TTC549 (cell line): ENCODE data around the gene ZDHHC22.

Experiments
- FAIRE-seq: peaks from 2 replicates; lab custom pipeline; 2012; peaks lifted over from hg19 to GRCh38; lab: Jason Lieb, UNC

ZDHHC22 gene

DNA sequence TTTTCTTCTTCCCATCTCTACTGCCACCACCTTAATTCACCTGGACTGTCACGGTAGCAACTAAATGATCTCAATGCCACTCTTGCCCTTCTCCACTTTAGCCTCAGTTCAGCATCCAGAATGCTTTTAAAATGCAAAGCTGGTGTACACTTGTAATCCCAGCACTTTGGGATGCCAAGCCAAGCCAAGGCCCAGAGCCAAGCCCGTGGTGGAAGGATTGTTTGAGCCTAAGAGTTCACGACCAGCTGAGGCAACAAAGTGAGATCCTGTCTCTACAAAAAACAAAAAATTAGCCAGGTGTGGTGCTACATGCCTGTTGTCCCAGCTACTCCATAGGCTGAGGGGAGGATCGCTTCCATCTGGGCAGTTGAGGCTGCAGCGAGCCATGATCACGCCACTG lies 37.6 kb downstream of the ZDHHC22 start:
- FAIRE-seq: no peak

DNA sequence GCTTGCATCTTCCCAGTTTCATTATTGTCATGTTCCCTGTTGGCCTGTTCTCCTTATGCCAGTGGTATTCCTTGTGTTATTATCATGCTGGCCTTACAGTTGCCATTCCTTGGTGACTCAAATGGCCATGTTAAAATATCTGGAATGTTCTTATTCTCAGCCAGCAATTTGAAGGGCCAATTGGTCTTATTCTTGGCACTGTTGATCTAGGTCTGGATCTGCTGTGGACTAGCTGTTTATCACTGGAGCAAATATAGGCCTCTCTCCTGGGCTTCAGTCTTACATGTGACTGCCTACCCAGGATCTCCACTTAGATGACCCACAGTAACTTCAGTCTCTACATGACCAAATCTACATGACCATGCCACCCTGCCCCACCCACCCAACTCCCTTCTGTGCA lies 38.1 kb downstream of the ZDHHC22 start:
- no peak for FAIRE-seq

DNA sequence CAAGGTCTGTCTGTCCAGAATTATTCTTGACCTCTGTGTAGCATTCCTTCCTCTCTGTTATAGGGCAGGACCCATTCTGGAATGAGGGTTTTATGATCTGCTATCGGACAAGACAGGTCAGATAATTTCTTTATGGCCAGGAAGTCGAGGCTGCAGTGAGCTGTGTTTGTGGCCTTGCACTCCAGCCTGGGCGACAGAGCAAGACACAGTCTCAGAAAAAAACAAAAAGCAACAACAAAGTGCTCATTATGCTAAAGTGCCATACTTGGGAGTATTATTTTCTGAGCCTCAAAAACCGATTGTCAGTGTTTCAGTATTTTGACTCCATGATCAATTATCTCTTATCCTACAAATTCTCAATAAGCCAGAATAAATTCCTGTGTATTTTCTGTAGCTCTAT lies 39.4 kb downstream of the ZDHHC22 start:
- no peak for FAIRE-seq

DNA sequence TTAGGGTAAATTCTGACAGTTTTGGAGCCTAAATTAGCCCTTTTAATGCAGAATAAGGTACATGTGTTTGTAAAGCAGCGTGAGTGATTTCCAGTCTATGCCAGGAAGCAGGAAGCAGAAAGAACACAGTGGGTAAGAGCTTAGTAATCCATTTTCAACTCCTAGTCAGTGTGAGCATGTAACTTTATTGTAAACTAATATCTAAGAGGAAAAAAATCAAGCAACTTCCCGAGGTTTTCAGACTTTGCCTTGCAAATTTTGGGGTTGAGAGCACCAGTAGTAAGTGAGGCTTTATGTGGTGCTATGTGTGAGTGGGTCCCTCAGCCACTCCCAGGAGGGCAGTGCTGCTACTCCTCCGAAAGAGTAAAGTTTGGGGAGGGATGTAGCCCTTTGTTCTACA lies 40.6 kb downstream of the ZDHHC22 start:
- no peak for FAIRE-seq

DNA sequence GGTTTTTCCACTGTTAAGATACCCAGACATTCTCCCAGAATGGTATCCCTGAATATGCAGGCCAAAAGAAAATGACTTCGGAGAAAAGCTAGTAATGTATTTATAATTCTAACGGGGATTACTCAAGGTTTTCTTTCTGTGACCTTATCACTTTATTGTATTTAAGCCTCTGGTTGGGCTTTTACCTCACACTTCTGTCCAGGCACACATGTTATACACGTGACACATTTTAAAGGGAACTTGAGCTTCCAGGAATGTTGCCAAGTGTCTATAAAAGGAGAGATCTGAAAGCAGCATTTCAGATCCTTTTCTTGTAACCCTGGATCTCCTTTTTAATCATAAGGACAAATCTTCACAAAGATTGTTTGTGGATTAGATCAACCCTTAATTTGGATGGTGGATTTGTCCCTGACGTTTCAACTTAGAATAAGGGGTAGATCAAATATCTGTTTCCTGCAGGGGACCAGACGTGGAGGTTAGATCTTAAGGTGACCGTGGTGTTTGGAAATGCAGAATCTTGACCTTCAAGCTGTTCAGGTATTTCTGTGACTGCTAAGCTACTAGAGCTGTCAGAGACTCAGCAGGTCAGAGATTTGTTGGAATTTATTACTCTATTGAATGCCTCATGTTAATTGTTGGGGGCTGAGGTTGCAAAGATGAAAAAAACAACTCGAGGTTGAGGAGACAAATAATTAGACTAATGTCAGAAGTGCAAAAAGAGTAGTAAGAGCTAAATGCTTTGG lies 42.0 kb downstream of the ZDHHC22 start:
- FAIRE-seq: no peak

DNA sequence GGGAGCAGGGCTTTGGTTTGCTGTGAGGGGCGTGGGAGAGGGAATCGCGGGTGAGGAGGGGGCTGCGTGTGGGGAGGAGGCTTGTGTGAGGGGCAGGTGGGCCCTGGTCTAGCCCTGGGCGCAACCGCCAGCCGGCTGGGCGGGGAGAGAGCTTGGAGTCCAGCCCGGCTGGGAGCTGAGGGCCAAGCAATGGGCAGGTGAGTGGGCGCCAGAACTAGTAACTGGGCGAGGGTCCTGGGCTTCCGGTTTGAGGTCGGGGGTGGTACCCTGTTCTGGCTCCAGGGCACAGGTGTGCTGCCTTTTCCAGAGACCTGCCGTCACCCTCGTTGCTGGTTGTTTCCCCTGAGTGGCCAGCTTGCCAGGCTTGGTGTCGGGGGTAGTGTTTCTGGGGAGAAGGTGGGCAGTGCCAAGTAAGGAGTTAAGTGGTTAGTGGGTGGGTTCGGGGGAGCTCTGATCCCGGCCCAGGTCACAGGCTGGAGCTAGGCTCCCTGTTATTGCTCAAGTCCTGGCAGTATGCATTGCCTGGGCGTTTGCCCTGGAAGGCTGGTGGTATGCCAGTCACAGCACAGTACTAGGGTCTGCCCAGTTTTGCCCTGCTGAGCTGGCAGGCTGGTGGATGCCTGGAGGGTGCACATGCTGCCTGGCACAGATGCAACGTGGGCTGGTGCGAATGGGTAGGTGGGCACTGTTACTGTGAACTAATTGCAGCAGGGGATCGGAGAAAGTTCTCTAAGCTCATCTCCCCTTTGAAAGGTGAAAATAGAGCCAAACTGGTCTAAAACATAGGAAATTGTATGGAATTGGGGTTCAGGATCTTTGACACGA lies 42.9 kb downstream of the ZDHHC22 start:
- no peak for FAIRE-seq

DNA sequence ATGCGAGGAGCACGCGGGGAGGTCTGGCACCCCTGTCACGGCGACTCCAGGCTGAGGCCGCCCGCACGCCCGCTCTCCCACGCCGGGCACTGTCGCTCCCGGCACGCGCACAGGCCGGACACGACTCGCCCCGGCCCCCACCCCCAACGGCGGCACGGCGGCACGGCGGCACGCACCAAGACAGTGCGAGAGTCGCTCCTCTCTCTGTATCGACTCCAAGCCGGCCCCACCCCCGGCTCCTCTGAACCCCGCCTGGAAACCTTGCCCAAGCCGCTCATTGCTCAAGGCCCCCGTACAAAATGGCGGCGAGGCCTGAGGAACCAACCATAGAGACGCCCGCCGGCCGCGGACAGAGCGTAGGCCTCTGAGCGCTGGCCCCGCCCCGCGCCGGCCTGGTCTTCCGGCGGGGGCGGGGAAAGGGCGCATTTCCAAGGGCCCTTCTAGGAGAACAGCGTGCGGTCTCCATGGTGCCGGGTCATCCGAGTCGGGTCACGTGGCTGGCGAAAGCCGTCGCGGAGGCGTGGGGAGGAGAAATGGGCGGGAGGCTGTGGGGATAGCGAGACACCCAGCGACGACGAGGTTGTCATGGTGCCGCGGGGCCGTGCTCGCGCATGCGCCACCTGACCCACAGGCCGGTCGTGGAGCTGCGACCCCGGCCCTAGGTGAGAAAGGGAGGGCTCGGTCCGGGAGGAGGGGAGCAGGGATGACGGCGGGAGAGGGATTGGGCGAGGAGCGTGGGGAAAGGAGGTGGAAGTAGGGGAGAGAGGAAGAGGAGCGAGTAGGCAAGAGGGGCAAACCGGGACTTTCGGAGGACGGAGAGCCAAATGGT lies 43.7 kb downstream of the ZDHHC22 start, which contains the start of gene CIPC:
Gene CIPC (plus strand): TSS at position 559 of the 829 bp plus-strand sequence. CDS start 7,451 bp downstream, outside the sequence.
- FAIRE-seq: peak; percentile 78

DNA sequence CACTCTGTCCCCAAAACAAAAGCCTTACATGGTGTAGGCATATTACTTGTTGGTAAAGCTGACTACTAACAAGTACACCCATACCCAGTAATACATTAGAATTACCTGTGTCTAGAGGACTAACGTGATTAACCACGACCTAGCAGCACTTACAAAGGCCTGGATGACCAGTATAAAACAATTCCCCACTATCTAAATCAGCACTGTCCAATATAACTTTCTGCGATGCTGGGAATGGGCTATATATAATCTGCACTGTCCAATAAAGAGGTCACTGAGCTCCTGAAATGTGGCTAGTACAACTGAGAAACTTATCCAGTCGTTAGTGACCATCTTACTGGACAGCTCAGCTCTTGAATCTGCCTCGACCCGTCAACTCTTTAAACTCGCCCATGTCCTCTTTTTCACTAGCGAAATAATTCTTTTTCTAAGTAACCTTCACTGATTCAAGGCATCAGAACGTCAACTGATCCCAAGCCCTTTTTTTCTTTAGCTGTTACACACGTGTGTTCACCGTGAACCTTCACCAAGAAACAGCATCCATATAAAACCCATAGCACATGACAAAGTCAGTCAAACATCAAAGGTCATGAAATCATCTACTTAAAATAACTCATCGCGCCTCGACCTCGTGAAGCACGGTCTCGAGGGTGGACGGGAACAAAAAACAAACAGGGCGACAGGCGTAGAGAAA lies 44.4 kb downstream of the ZDHHC22 start:
- FAIRE-seq: no peak

DNA sequence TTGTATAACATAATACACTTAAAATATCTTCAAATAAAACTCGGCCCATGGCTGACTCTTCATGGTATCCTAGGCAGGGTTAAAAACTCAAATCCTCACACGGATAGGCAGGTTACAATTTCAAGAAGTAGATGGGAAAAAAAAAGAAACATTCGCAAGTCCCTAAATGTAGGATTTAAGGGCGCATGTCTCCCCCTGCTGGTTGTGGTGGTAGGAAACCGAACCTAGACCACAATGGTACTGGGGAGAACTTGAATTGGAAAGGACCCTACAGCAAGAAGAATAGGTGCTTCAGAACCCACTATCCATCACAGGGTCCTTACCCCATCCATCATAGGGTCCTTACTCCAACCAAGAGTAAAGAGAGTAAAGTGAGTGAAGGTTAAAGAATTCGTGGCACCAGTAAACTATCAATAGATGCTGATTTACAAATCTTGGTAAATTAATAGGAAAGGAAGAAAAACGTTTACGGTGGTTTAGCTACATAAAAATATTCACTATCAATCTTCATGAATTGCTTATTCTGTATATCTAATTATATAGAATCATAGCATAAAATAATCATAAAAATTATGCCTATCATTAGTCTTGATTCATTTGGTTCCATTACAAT lies 46.8 kb downstream of the ZDHHC22 start:
- no peak for FAIRE-seq

DNA sequence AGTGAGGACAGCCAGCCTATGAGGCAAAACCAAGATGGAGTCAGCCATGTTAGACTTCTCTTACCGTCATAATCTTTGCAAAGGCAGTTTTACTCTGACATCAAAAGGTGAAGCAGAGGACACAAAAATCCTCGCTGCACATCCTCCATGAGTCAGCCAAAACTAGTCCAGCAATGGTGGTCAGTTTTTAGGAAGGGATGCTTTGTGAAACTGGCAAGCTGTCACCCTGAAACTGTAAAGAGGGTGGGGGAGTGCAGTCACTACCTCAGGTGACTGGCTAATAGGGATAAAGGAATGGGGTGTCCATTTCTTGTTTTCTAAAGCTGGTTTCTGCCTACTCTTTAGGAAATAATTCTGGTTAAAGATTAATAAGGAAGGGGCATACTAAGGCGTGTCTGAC lies 48.9 kb downstream of the ZDHHC22 start:
- FAIRE-seq: no peak

DNA sequence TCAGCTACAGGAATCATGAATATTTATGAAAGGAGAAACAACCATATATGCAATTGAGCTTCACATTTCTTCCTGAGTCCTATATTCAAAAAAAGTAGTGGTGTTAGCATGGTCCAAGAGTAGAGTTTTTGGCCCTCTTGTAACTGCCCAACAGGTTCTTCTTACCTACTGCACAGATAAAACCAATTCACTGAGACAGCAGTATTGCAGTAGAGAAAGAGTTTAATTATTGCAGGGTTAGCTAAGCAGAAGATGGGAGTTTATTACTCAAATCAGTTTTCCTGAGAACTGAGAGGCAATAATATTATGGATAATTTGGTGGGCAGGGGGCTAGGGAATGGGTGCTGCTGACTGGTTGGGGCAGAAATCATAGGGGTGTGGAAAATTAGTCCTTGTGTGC lies 50.1 kb downstream of the ZDHHC22 start:
- no peak for FAIRE-seq

DNA sequence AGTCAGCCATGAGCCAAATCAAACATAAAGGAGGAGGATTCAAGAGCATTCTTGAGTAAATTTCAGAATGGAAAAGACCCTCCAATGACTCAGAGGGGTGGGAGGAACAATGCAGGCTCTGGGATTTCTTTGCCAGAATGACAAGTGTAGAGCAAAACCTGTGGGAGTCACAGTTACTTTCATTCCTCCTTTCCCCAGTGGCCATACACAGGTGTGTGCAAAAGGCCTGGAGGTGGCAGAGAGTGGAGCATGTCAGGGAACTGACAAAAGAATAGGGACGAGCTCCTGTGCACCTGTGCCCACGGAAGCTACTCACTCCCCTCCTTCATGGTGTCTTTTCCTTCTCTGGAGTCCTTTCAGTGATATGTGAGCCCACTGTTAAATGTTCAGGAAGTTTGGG lies 52.9 kb downstream of the ZDHHC22 start:
- FAIRE-seq: no peak

DNA sequence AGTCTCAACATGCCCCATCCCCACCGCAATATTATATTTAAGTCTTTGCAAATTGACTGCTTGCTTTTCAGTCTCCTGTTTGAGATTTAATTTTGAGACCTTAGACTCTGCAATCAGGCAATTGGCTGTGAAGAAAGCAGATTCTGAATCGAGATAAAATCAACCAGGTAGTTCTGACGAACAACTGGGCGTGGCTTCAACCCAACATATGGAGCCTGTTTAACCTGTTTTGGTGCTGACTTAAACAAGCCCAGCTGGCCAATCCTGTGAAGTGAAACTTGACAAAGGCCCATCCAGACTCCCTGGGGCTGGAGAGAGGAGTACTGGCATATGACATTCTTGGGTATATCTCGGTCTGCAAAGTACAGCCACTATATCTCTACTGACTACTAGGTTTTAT lies 53.4 kb downstream of the ZDHHC22 start:
- no peak for FAIRE-seq

DNA sequence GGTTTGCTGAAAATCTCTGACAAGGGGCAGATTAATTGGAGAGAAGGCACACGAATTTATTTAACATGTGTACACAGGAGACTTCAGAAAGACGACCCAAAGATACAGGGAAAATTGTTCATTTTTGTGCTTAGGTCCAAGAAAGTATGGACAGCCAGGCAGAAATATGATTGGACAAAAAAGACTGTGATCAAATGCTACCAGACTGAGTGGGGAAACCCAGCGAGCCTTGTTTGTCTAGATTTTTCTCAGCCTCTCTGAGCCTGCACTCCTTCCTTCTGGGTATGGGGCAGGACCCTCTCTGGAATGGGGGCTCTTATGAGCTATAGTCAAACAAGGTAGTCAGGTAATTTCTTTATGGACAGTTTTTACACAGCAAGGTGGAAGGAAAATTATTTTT lies 54.0 kb downstream of the ZDHHC22 start:
- FAIRE-seq: no peak

DNA sequence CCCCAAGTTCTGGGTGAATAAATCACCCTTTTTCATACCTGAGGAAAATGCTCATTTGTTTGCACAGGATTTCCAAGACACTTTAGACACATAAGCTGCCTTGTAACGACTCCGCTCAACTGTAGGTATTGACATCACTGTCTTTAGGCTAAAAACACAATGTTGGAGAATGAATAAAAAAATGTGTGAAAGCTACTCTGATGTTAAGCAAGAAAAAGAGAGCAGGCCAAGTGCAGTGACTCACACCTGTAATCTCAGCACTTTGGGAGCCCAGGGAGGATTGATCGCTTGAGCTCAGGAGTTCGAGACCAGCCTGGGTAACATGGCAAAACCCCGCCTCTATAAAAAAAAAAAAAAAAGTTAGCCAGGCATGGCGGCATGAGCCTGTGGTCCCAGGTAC lies 54.6 kb downstream of the ZDHHC22 start:
- no peak for FAIRE-seq

DNA sequence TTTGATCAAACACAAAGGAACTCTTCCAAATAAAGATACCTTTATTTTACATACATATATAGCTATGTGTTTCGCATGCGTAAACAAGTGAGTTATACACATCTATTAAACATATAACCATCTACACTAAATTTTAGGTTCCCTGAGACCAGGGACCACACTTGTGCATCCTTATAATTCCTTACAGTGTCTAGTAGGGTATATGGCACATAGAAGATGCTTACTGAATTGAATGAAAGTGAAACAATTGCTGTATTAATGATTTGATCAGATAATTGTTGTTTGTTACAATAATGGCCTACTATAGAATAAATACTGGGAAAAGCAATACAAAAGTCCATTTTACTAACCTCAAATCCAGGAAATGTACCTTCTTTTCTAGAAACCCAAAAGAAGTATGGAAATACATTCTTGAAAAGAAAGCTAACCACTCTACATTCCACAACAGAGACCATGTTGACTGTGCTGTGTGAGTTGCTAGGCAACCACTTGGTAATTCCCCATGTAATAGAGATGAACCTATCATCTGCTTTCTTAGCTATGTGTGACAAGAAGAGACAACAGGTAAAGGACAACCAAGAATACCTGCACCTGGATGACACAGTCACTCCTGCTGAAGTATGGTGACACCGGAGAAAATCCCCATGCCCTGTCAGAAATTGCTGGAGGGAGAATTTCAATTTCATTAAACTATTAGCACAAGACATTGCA lies 55.4 kb downstream of the ZDHHC22 start:
- FAIRE-seq: no peak

DNA sequence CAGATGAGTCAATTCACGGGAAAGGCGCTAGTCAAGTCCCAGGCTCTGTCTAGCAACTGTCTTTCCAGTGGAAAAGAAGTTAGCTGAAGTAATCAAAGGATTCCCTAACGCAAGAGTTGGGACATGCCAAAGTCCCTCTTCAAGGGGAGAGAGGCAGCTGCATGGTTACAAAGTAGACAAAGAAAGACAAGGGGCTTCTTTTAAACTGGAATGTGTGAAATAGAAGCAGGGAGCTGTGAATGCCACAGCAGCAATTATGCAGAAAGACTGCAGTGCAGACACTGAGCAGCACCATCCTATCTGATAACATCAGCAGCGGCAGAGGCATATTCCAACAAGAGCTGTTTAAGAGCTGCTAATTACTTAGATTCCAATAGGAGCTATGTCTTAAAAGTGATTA lies 56.1 kb downstream of the ZDHHC22 start:
- no peak for FAIRE-seq

DNA sequence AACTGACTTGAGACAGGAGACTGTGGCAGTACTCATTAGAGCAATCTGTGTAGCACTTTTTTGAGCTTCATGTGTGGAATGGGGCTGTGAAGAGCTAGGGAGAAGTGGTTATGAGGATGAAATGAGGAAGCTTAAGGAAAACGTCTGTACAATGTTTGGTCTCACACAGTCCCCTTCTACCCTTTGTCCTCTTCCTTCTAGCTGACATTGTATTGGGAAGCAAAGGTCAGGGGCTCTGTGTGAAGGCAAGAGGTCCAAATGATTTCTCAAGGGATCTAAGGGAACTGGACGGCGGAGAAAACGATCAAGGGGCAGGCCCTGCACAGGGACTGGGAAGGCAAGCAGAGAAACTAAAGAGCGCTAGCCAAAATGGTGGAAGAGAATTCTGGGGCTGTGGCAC lies 56.6 kb downstream of the ZDHHC22 start:
- FAIRE-seq: no peak

DNA sequence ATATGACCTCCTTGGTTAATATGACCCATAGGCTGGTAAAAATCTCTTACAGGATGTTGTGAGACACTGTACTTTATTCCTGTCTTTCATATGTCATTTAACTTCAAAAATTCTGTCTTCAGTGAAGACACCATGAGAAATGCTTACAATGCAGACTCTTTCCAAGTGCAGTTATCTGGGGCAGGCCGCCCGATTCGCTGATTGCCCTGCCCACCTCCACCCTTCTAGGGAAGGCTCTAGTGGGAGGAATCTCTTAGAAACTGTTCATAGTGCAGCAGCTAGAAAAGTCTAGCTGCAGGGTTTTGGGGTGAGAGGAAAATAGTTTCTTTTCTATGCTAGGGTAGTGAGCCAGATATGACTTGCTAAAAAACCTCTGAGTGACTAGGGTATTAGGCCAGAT lies 58.5 kb downstream of the ZDHHC22 start:
- no peak for FAIRE-seq

DNA sequence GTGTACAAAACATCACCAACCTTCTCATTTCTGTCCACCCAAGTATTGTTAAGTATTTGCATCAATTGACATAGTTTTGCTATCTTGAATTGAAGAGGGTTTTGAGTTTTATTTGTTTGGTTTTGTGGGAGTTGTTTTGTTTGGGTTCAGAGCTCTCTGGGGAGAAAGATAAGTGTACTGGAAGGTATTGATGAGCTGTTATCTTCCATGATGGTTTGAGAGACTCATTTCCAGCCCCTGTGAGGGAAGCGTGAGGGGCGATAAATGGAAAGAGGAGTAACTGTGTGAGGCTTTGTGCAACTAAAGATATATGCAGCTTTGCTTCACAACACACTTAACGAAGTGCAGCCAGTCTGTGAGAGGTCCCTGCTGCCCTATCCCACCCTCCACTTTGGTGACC lies 59.2 kb downstream of the ZDHHC22 start:
- no peak for FAIRE-seq
